K562 (cell line): ENCODE data around the gene TM4SF18.

Experiments
- CHCHD3 ChIP-seq: fragments of 250-450 bp; sonication (Bioruptor Pico); IDR thresholded peaks from 2 replicates; pipeline ENCODE4 v2.1.2; 2022; ENCODE audit warnings: mild to moderate bottlenecking
- GTF2E2 ChIP-seq: fragments of 200-800 bp; sonication (Bioruptor generic); IDR thresholded peaks from 2 replicates; pipeline ENCODE4 v1.6.1; 2016; ENCODE audit warnings: missing genetic modification characterization, missing compliant biosample characterization
- KDM5B ChIP-seq: fragments of 200-600 bp; sonication (generic); IDR thresholded peaks from 2 replicates; pipeline ENCODE4 v1.6.1; 2012; ENCODE audit warnings: low read depth, mild to moderate bottlenecking, moderate library complexity, low read length, control low read depth, inconsistent platforms; ENCODE audit not compliant: insufficient replicate concordance
- POLR2A ChIP-seq: fragments of 450-650 bp; conservative IDR thresholded peaks from 2 replicates; pipeline ENCODE4 v1.6.1; 2016
- SMAD3 ChIP-seq: fragments of 450-650 bp; formaldehyde crosslinking; conservative IDR thresholded peaks from 2 replicates; pipeline ENCODE4 v1.4.0; 2020; ENCODE audit warnings: mild to moderate bottlenecking
- SMARCB1 ChIP-seq: IDR thresholded peaks from 2 replicates; pipeline ENCODE4 v1.6.1; 2011; ENCODE audit warnings: improper control_type of control experiment, low read depth; ENCODE audit not compliant: insufficient read length
- SOX6 ChIP-seq: fragments of 450-650 bp; IDR thresholded peaks from 2 replicates; pipeline ENCODE4 v1.6.1; 2014; ENCODE audit warnings: mild to moderate bottlenecking
- TAF15 ChIP-seq: fragments of 200-400 bp; formaldehyde crosslinking; IDR thresholded peaks from 2 replicates; pipeline ENCODE4 v1.6.1; 2017; ENCODE audit warnings: mild to moderate bottlenecking, low read depth, low read length, moderate library complexity
- TF ChIP-seq, protein P1 (sequence below), 3 experiments: IDR thresholded peaks in 2 of 3; conservative IDR thresholded peaks in 1 of 3; 2 replicates each; pipeline ENCODE4 v1.5.1; 2011 to 2012; ENCODE audit warnings: low read length in 3 of 3, mild to moderate bottlenecking in 3 of 3, control low read depth in 2 of 3, improper control_type of control experiment in 1 of 3, inconsistent platforms in 1 of 3, low read depth in 1 of 3, mixed read lengths in 1 of 3, moderate library complexity in 1 of 3; ENCODE audit not compliant: insufficient read depth in 2 of 3
- TF ChIP-seq, protein P2 (sequence below): sonication (generic); formaldehyde crosslinking; IDR thresholded peaks from 2 replicates; pipeline ENCODE4 v1.8.0; 2022; ENCODE audit warnings: mild to moderate bottlenecking, missing genetic modification reagents
- TF ChIP-seq, protein P3 (sequence below): IDR thresholded peaks from 2 replicates; pipeline ENCODE4 v1.6.1; 2016; ENCODE audit warnings: missing genetic modification characterization, missing compliant biosample characterization
- TF ChIP-seq, protein P4 (sequence below): IDR thresholded peaks from 3 replicates; pipeline ENCODE4 v1.6.1; 2011; ENCODE audit warnings: borderline replicate concordance, mild to moderate bottlenecking; ENCODE audit not compliant: insufficient read length, insufficient read depth

DNA sequence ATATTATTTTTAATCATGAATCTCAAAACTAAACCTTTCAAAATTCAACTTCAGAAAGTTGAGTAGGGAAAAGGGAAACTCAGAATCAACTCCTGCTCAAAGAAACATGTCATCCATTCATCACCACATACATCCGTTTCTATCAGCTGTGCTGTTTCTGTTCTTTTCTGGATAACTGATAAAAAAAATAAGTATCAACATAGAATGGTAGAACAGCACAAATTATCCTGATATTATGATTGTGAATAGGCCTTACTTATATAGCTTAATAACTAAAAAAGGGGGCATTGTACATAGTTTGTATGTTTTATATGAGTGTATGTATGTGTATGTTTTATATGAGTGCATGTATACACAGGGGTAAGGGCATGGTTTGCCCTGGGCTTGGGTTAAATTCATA lies 41.0 kb upstream of the TM4SF18 start:
- TF ChIP-seq, protein P1, sequence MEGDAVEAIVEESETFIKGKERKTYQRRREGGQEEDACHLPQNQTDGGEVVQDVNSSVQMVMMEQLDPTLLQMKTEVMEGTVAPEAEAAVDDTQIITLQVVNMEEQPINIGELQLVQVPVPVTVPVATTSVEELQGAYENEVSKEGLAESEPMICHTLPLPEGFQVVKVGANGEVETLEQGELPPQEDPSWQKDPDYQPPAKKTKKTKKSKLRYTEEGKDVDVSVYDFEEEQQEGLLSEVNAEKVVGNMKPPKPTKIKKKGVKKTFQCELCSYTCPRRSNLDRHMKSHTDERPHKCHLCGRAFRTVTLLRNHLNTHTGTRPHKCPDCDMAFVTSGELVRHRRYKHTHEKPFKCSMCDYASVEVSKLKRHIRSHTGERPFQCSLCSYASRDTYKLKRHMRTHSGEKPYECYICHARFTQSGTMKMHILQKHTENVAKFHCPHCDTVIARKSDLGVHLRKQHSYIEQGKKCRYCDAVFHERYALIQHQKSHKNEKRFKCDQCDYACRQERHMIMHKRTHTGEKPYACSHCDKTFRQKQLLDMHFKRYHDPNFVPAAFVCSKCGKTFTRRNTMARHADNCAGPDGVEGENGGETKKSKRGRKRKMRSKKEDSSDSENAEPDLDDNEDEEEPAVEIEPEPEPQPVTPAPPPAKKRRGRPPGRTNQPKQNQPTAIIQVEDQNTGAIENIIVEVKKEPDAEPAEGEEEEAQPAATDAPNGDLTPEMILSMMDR (IDR thresholded peaks at IDR 0.05 in 2 of 3, conservative IDR thresholded peaks at IDR 0.05 in 1 of 3; ENCODE audit: insufficient read depth in 2 of 3, low read depth in 1 of 3, low read length in 3 of 3): no peak
- TF ChIP-seq, protein P2, sequence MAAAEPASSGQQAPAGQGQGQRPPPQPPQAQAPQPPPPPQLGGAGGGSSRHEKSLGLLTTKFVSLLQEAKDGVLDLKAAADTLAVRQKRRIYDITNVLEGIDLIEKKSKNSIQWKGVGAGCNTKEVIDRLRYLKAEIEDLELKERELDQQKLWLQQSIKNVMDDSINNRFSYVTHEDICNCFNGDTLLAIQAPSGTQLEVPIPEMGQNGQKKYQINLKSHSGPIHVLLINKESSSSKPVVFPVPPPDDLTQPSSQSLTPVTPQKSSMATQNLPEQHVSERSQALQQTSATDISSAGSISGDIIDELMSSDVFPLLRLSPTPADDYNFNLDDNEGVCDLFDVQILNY (CRISPR knock-in tag): no peak
- TF ChIP-seq, protein P3, sequence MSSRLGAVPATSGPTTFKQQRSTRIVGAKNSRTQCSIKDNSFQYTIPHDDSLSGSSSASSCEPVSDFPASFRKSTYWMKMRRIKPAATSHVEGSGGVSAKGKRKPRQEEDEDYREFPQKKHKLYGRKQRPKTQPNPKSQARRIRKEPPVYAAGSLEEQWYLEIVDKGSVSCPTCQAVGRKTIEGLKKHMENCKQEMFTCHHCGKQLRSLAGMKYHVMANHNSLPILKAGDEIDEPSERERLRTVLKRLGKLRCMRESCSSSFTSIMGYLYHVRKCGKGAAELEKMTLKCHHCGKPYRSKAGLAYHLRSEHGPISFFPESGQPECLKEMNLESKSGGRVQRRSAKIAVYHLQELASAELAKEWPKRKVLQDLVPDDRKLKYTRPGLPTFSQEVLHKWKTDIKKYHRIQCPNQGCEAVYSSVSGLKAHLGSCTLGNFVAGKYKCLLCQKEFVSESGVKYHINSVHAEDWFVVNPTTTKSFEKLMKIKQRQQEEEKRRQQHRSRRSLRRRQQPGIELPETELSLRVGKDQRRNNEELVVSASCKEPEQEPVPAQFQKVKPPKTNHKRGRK: no peak
- TF ChIP-seq KDM5B: no peak
- no peak for TF ChIP-seq SOX6
- TF ChIP-seq CHCHD3 (CRISPR knock-in tag): no peak
- TF ChIP-seq SMAD3 (CRISPR knock-in tag): no peak
- no peak for TF ChIP-seq SMARCB1
- TF ChIP-seq, protein P4, sequence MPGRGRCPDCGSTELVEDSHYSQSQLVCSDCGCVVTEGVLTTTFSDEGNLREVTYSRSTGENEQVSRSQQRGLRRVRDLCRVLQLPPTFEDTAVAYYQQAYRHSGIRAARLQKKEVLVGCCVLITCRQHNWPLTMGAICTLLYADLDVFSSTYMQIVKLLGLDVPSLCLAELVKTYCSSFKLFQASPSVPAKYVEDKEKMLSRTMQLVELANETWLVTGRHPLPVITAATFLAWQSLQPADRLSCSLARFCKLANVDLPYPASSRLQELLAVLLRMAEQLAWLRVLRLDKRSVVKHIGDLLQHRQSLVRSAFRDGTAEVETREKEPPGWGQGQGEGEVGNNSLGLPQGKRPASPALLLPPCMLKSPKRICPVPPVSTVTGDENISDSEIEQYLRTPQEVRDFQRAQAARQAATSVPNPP: no peak
- TF ChIP-seq TAF15: no peak
- no peak for TF ChIP-seq POLR2A
- no peak for TF ChIP-seq GTF2E2
